Mammary epithelial cell (primary cell): Measurements from ENCODE around the gene AGAP5.
"Not testable (repeated sequence)": the region's sequence is repeated elsewhere in the genome, so short reads cannot be mapped to it uniquely, and the experiment has no call there.

Source experiments
- CTCF ChIP-seq, 2 donors: IDR thresholded peaks in 1 of 2; conservative IDR thresholded peaks in 1 of 2; 2 replicates each; pipeline ENCODE4 v1.5.1; 2011 to 2012; ENCODE audit warnings: inconsistent platforms in 2 of 2, low read length in 2 of 2, mild to moderate bottlenecking in 2 of 2, control low read depth in 1 of 2, low read depth in 1 of 2; ENCODE audit not compliant: insufficient read depth in 1 of 2; ENCODE audit errors: extremely low read depth in 1 of 2
- EZH2 ChIP-seq: IDR thresholded peaks from 2 replicates; pipeline ENCODE4 v1.6.1; 2012; ENCODE audit warnings: low read length, inconsistent platforms, borderline replicate concordance

GRCh38 chr10:73703924-73704323, 6.0 kb upstream of the AGAP5 start:
- TF ChIP-seq CTCF (conservative IDR thresholded peaks at IDR 0.05 in 1 of 2, IDR thresholded peaks at IDR 0.05 in 1 of 2; ENCODE audit: extremely low read depth in 1 of 2, insufficient read depth in 1 of 2, low read depth in 1 of 2, low read length in 2 of 2); EZH2: not testable (repeated sequence)
